ENCODE results near the gene C12orf75.

DNA sequence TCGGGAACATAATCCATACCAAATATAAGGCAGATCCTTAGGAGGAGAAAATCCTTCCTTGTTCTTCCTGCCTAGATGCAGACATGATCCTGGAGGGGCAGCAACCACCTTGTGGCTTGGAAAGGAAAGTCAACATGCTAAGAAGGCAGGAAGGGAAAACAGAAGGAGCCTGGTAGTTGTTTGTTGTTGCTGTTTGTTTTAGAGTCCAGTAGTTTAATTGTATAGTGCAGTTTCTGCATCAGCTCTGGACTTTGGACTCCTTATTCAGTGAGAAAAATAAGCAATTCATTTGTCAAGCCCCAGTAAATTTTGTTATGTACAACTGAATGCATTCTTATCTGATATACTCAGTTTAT, 48.8 kb upstream of the C12orf75 start:
- TF ChIP-seq, protein P1, sequence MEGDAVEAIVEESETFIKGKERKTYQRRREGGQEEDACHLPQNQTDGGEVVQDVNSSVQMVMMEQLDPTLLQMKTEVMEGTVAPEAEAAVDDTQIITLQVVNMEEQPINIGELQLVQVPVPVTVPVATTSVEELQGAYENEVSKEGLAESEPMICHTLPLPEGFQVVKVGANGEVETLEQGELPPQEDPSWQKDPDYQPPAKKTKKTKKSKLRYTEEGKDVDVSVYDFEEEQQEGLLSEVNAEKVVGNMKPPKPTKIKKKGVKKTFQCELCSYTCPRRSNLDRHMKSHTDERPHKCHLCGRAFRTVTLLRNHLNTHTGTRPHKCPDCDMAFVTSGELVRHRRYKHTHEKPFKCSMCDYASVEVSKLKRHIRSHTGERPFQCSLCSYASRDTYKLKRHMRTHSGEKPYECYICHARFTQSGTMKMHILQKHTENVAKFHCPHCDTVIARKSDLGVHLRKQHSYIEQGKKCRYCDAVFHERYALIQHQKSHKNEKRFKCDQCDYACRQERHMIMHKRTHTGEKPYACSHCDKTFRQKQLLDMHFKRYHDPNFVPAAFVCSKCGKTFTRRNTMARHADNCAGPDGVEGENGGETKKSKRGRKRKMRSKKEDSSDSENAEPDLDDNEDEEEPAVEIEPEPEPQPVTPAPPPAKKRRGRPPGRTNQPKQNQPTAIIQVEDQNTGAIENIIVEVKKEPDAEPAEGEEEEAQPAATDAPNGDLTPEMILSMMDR (IDR thresholded peaks at IDR 0.05): no peak
- no peak for TF ChIP-seq POLR2A (IDR thresholded peaks at IDR 0.05)
